Measurements from ENCODE around the gene TBCCD1. TPM values are rescaled to one million over a fixed set of nuclear protein-coding genes. Genes with fewer than 3 reads are reported as not detected.

TBCCD1 gene
- total RNA-seq, 1 donor from 2014 or later = 10.3 TPM

GRCh38 chr3:186520957-186521842, 45.9 kb downstream of the TBCCD1 start:
- H3K27me3 ChIP-seq (ENCODE audit: control insufficient read depth, insufficient read depth, low read length) = peaks cover 5% of the 10 kb centered on the region
- no peaks in the 10 kb centered on the region for H3K36me3 ChIP-seq (ENCODE audit: control insufficient read depth, insufficient read depth, low read length)
- no peak overlapping the region for H3K4me3 ChIP-seq (ENCODE audit: low read depth, low read length)
- no peak for TF ChIP-seq CTCF (IDR thresholded peaks at IDR 0.05; ENCODE audit: insufficient read depth, low read length, poor library complexity, severe bottlenecking)
- DNase-seq (ENCODE audit: low read depth) = no peak

- Histone ChIP-seq H3K27me3 (ENCODE audit: control insufficient read depth, insufficient read depth, low read length) (peaks cover 5% of the 10 kb centered on the region), H3K4me3 (ENCODE audit: low read depth, low read length) (no peak overlapping the region), H3K36me3 (ENCODE audit: control insufficient read depth, insufficient read depth, low read length) (no peaks in the 10 kb centered on the region)
- no peak for DNase-seq (ENCODE audit: low read depth)
- TF ChIP-seq CTCF (IDR thresholded peaks at IDR 0.05; ENCODE audit: insufficient read depth, low read length, poor library complexity, severe bottlenecking) = no peak
These were observed 46.7 kb downstream of the TBCCD1 start for GRCh38 chr3:186520431-186520830.

- H3K36me3 ChIP-seq (ENCODE audit: control insufficient read depth, insufficient read depth, low read length) = no peaks in the 10 kb centered on the region
- no peak overlapping the region for H3K4me3 ChIP-seq (ENCODE audit: low read depth, low read length)
- no peak for DNase-seq (ENCODE audit: low read depth)
- no peak for TF ChIP-seq CTCF (IDR thresholded peaks at IDR 0.05; ENCODE audit: insufficient read depth, low read length, poor library complexity, severe bottlenecking)
- peaks cover 5% of the 10 kb centered on the region for H3K27me3 ChIP-seq (ENCODE audit: control insufficient read depth, insufficient read depth, low read length)
These were observed 48.0 kb downstream of the TBCCD1 start for GRCh38 chr3:186519021-186519658.

- TF ChIP-seq CTCF (IDR thresholded peaks at IDR 0.05; ENCODE audit: insufficient read depth, low read length, poor library complexity, severe bottlenecking) = no peak
- Histone ChIP-seq H3K4me3 (ENCODE audit: low read depth, low read length) (no peak overlapping the region), H3K36me3 (ENCODE audit: control insufficient read depth, insufficient read depth, low read length) (no peaks in the 10 kb centered on the region), H3K27me3 (ENCODE audit: control insufficient read depth, insufficient read depth, low read length) (peaks cover 5% of the 10 kb centered on the region)
- no peak for DNase-seq (ENCODE audit: low read depth)
These were observed 49.9 kb downstream of the TBCCD1 start for GRCh38 chr3:186517218-186517617.

- no peak overlapping the region for H3K4me3 ChIP-seq (ENCODE audit: low read depth, low read length)
- no peak for DNase-seq (ENCODE audit: low read depth)
- H3K27me3 ChIP-seq (ENCODE audit: control insufficient read depth, insufficient read depth, low read length) = peaks cover 5% of the 10 kb centered on the region
- H3K36me3 ChIP-seq (ENCODE audit: control insufficient read depth, insufficient read depth, low read length) = no peaks in the 10 kb centered on the region
- TF ChIP-seq CTCF (IDR thresholded peaks at IDR 0.05; ENCODE audit: insufficient read depth, low read length, poor library complexity, severe bottlenecking) = no peak
These were observed 50.5 kb downstream of the TBCCD1 start for GRCh38 chr3:186516646-186517045.
